K562 (cell line): ENCODE measurements around the gene ZNF280D. TPM values are rescaled to one million over a fixed set of nuclear protein-coding genes. Genes with fewer than 3 reads are reported as not detected.

Source experiments
- BHLHE40 ChIP-seq: IDR thresholded peaks from 2 replicates; pipeline ENCODE4 v1.6.1; 2011; ENCODE audit warnings: low read length, improper control_type of control experiment
- BRCA1 ChIP-seq, 2 experiments: fragments of 450-650 bp in 1 of 2; sonication (generic) in 1 of 2; formaldehyde crosslinking in 1 of 2; IDR thresholded peaks; 2 replicates each; pipeline versions ENCODE4 v1.5.0 to v1.6.1; 2017 to 2020; ENCODE audit warnings: mild to moderate bottlenecking in 1 of 2, missing genetic modification reagents in 1 of 2
- C11orf30 ChIP-seq: fragments of 450-650 bp; IDR thresholded peaks from 2 replicates; pipeline ENCODE4 v1.6.1; 2016; ENCODE audit warnings: low read depth, mild to moderate bottlenecking
- CBFB ChIP-seq: sonication (generic); formaldehyde crosslinking; IDR thresholded peaks from 2 replicates; pipeline ENCODE4 v1.4.0; 2020; ENCODE audit warnings: mild to moderate bottlenecking, missing genetic modification reagents
- CGGBP1 ChIP-seq: fragments of 250-450 bp; sonication (Bioruptor Pico); IDR thresholded peaks from 2 replicates; pipeline ENCODE4 v1.9.0; 2021; ENCODE audit warnings: mild to moderate bottlenecking
- CHCHD3 ChIP-seq: fragments of 250-450 bp; sonication (Bioruptor Pico); IDR thresholded peaks from 2 replicates; pipeline ENCODE4 v2.1.2; 2022; ENCODE audit warnings: mild to moderate bottlenecking
- CLOCK ChIP-seq: fragments of 250-450 bp; sonication (Bioruptor Pico); IDR thresholded peaks from 2 replicates; pipeline ENCODE4 v1.4.0; 2020; ENCODE audit warnings: mild to moderate bottlenecking, moderate library complexity, borderline replicate concordance
- CTBP1 ChIP-seq: fragments of 450-650 bp; IDR thresholded peaks from 2 replicates; pipeline ENCODE4 v1.6.1; 2016; ENCODE audit warnings: borderline replicate concordance
- DEAF1 ChIP-seq: fragments of 450-650 bp; formaldehyde crosslinking; IDR thresholded peaks from 2 replicates; pipeline ENCODE4 v1.4.0; 2020; ENCODE audit warnings: mild to moderate bottlenecking, moderate library complexity
- E2F1 ChIP-seq: sonication (generic); formaldehyde crosslinking; IDR thresholded peaks from 2 replicates; pipeline ENCODE4 v1.8.1; 2023; ENCODE audit warnings: mild to moderate bottlenecking, missing genetic modification reagents, moderate library complexity
- FOXM1 ChIP-seq, 2 experiments: fragments of 450-650 bp in 1 of 2; sonication (generic) in 1 of 2; formaldehyde crosslinking in 1 of 2; IDR thresholded peaks; 2 replicates each; pipeline versions ENCODE4 v1.6.1 to v1.9.0; 2017 to 2022; ENCODE audit warnings: low read depth in 2 of 2, mild to moderate bottlenecking in 2 of 2, missing genetic modification reagents in 1 of 2, moderate library complexity in 1 of 2
- GABPB2 ChIP-seq: fragments of 250-450 bp; sonication (Bioruptor Pico); conservative IDR thresholded peaks from 2 replicates; pipeline ENCODE4 v1.5.1; 2021; ENCODE audit warnings: mild to moderate bottlenecking
- HNRNPUL1 ChIP-seq: fragments of 200-400 bp; formaldehyde crosslinking; IDR thresholded peaks from 2 replicates; pipeline ENCODE4 v1.6.1; 2017; ENCODE audit warnings: low read length
- ILK ChIP-seq: fragments of 450-650 bp; IDR thresholded peaks from 2 replicates; pipeline ENCODE4 v1.6.1; 2016; ENCODE audit warnings: missing genetic modification characterization, low read depth, mild to moderate bottlenecking, missing compliant biosample characterization, moderate library complexity, borderline replicate concordance
- KLF1 ChIP-seq: fragments of 450-650 bp; IDR thresholded peaks from 2 replicates; pipeline ENCODE4 v1.6.1; 2016; ENCODE audit warnings: missing genetic modification characterization, missing compliant biosample characterization
- MYBL2 ChIP-seq, 2 experiments: fragments of 450-650 bp in 1 of 2; sonication (generic) in 1 of 2; formaldehyde crosslinking in 1 of 2; IDR thresholded peaks; 2 replicates each; pipeline versions ENCODE4 v1.6.1 to v1.8.1; 2017 to 2022; ENCODE audit warnings: borderline replicate concordance in 1 of 2, inconsistent platforms in 1 of 2, low read depth in 1 of 2, mild to moderate bottlenecking in 1 of 2, missing genetic modification reagents in 1 of 2, moderate library complexity in 1 of 2
- NEUROD1 ChIP-seq: fragments of 150-350 bp; IDR thresholded peaks from 2 replicates; pipeline ENCODE4 v1.6.1; 2014; ENCODE audit warnings: borderline replicate concordance, low read length, low read depth; ENCODE audit not compliant: partially characterized antibody
- RFX5 ChIP-seq: IDR thresholded peaks from 2 replicates; pipeline ENCODE4 v1.6.1; 2011; ENCODE audit warnings: low read depth, mild to moderate bottlenecking, improper control_type of control experiment, low read length
- SIN3B ChIP-seq: fragments of 450-650 bp; IDR thresholded peaks from 2 replicates; pipeline ENCODE4 v1.6.1; 2017; ENCODE audit warnings: low read depth, mild to moderate bottlenecking, moderate library complexity
- SMARCE1 ChIP-seq: fragments of 450-650 bp; IDR thresholded peaks from 2 replicates; pipeline ENCODE4 v1.7.1; 2016; ENCODE audit warnings: mild to moderate bottlenecking
- TCF7L2 ChIP-seq: fragments of 150-350 bp; IDR thresholded peaks from 2 replicates; pipeline ENCODE4 v1.6.1; 2016; ENCODE audit warnings: low read depth, mild to moderate bottlenecking, low read length, moderate library complexity
- TSC22D4 ChIP-seq: fragments of 450-650 bp; IDR thresholded peaks from 2 replicates; pipeline ENCODE4 v1.6.1; 2016; ENCODE audit warnings: missing genetic modification characterization, missing biosample characterization, control low read depth
- ZNF124 ChIP-seq: sonication (generic); formaldehyde crosslinking; IDR thresholded peaks from 2 replicates; pipeline ENCODE4 v1.8.1; 2022; ENCODE audit warnings: missing genetic modification reagents
- ZNF551 ChIP-seq: fragments of 250-450 bp; sonication (Bioruptor Pico); IDR thresholded peaks from 2 replicates; pipeline ENCODE4 v1.5.0; 2021; ENCODE audit warnings: mild to moderate bottlenecking, moderate library complexity
- ZNF57 ChIP-seq: fragments of 450-650 bp; formaldehyde crosslinking; IDR thresholded peaks from 2 replicates; pipeline ENCODE4 v1.4.0; 2020; ENCODE audit warnings: mild to moderate bottlenecking, moderate library complexity
- polyA plus RNA-seq, 8 experiments: library from polyadenylated mRNA; depleted of rRNA in 4 of 8; stranded (reverse) in 5 of 8; unstranded in 3 of 8; fragments of >200 nt; fragmentation: Nextera tagmentation in 2 of 8; fragmentation: Illumina TruSeq in 1 of 8; extraction: Ambion mirVana in 2 of 8; extraction: Trizol in 1 of 8; gene quantifications; 2 replicates each; pipeline versions ENCODE4 v1.2.1 to v1.2.3, GENCODE V29; 2011 to 2014; ENCODE audit warnings: inconsistent platforms in 1 of 8, missing spikeins in 1 of 8
- total RNA-seq, 7 experiments: library from RNA; depleted of rRNA in 6 of 7; stranded (reverse); fragments of >200 nt in 6 of 7; fragmentation: Illumina TruSeq in 2 of 7; extraction: Trizol in 2 of 7; gene quantifications; 2 replicates each; pipeline versions ENCODE4 v1.2.1 to v1.2.3, GENCODE V29; 2011 to 2021; ENCODE audit warnings: low replicate concordance in 1 of 7

ZNF280D gene
- total and polyA plus RNA-seq, 9 of the 15 experiments (the other 6 are each of a cell fraction or from before 2014, with no cell fraction given): 8.3 to 21.8 (median 18.4) TPM

DNA sequence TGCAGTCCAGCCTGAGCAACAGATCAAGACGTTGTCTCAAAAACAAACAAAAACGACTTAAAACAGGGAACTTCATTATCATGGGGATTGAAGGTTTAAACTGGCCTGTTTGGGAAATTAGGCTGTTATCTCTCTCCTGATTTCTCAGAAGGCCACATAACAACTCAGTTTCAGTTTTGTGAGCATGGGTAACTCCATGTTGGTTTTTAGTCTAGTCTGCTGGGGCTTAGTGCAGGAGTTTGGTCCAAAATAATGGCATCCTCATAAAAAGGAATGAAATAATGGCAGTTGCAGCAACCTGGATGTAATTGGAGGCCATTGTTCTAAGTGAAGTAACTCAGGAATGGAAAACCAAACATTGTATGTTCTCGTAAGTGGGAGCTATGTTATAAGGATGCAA is 2.3 kb upstream of the ZNF280D start (continued):
- TF ChIP-seq CGGBP1 (CRISPR knock-in tag) (no peak), E2F1 (no peak), TSC22D4 (tag) (no peak), ZNF124 (CRISPR knock-in tag) (no peak), KLF1 (no peak), CHCHD3 (CRISPR knock-in tag) (no peak), NEUROD1 (no peak), MYBL2 (IDR thresholded peaks at IDR 0.05; ENCODE audit: low read depth) (no peak), MYBL2 (CRISPR knock-in tag; IDR thresholded peaks at IDR 0.05; ENCODE audit: borderline replicate concordance) (no peak), CTBP1 (no peak), BRCA1 (IDR thresholded peaks at IDR 0.05) (no peak), BRCA1 (CRISPR knock-in tag; IDR thresholded peaks at IDR 0.05) (no peak), ILK (tag) (peak; percentile 92), TCF7L2 (no peak), C11orf30 (no peak), SIN3B (no peak), DEAF1 (CRISPR knock-in tag) (peak; percentile 77), ZNF551 (CRISPR knock-in tag) (no peak), SMARCE1 (no peak), GABPB2 (CRISPR knock-in tag) (no peak), HNRNPUL1 (no peak), BHLHE40 (no peak), CLOCK (CRISPR knock-in tag) (peak; percentile 81; the same call in 1 of the 2 replicates), RFX5 (no peak), CBFB (CRISPR knock-in tag) (no peak), FOXM1 (IDR thresholded peaks at IDR 0.05; ENCODE audit: low read depth) (no peak), FOXM1 (CRISPR knock-in tag; IDR thresholded peaks at IDR 0.05; ENCODE audit: low read depth) (no peak), ZNF57 (CRISPR knock-in tag) (peak; percentile 92)
